Measurements from ENCODE around the gene LRBA.

The LRBA gene

GRCh38 chr4:150262611-150263010 lies 752.5 kb downstream of the LRBA start:
- no peak for DNase-seq (ENCODE audit: low spot score)
- Mint-ChIP-seq H3K4me1 (ENCODE audit: low read depth) (no peaks in the 10 kb centered on the region), H3K36me3 (ENCODE audit: low read depth) (peaks cover 2% of the 10 kb centered on the region), H3K27me3 (ENCODE audit: low read depth) (no peaks in the 10 kb centered on the region), H3K9me3 (no peaks in the 10 kb centered on the region), H3K27ac (no peak overlapping the region), H3K4me3 (no peak overlapping the region)

GRCh38 chr4:150261571-150261970 lies 753.5 kb downstream of the LRBA start:
- DNase-seq (ENCODE audit: low spot score): no peak
- Mint-ChIP-seq H3K9me3 (no peaks in the 10 kb centered on the region), H3K4me3 (no peak overlapping the region), H3K27ac (no peak overlapping the region), H3K27me3 (ENCODE audit: low read depth) (no peaks in the 10 kb centered on the region), H3K36me3 (ENCODE audit: low read depth) (peaks cover 2% of the 10 kb centered on the region), H3K4me1 (ENCODE audit: low read depth) (no peaks in the 10 kb centered on the region)

- no peak for DNase-seq (ENCODE audit: low spot score)
- Mint-ChIP-seq H3K4me3 (no peak overlapping the region), H3K27ac (no peak overlapping the region), H3K9me3 (no peaks in the 10 kb centered on the region), H3K36me3 (ENCODE audit: low read depth) (no peaks in the 10 kb centered on the region), H3K4me1 (ENCODE audit: low read depth) (no peaks in the 10 kb centered on the region), H3K27me3 (ENCODE audit: low read depth) (no peaks in the 10 kb centered on the region)
Observed at GRCh38 chr4:150259861-150260567, 755.1 kb downstream of the LRBA start.

GRCh38 chr4:150258569-150258968 lies 756.5 kb downstream of the LRBA start:
- Mint-ChIP-seq H3K4me1 (ENCODE audit: low read depth) (no peaks in the 10 kb centered on the region), H3K36me3 (ENCODE audit: low read depth) (no peaks in the 10 kb centered on the region), H3K4me3 (no peak overlapping the region), H3K27me3 (ENCODE audit: low read depth) (no peaks in the 10 kb centered on the region), H3K27ac (no peak overlapping the region), H3K9me3 (no peaks in the 10 kb centered on the region)
- DNase-seq (ENCODE audit: low spot score): no peak

- H3K27me3 Mint-ChIP-seq (ENCODE audit: low read depth): no peaks in the 10 kb centered on the region
- H3K9me3 Mint-ChIP-seq: no peaks in the 10 kb centered on the region
- DNase-seq (ENCODE audit: low spot score): no peak
- no peaks in the 10 kb centered on the region for H3K36me3 Mint-ChIP-seq (ENCODE audit: low read depth)
- H3K4me3 Mint-ChIP-seq: no peak overlapping the region
- no peaks in the 10 kb centered on the region for H3K4me1 Mint-ChIP-seq (ENCODE audit: low read depth)
- no peak overlapping the region for H3K27ac Mint-ChIP-seq
Observed at GRCh38 chr4:150256841-150257730, 758.0 kb downstream of the LRBA start.

GRCh38 chr4:150256225-150256620 lies 758.9 kb downstream of the LRBA start:
- Mint-ChIP-seq H3K4me1 (ENCODE audit: low read depth) (no peaks in the 10 kb centered on the region), H3K36me3 (ENCODE audit: low read depth) (no peaks in the 10 kb centered on the region), H3K4me3 (no peak overlapping the region), H3K27ac (no peak overlapping the region), H3K9me3 (no peaks in the 10 kb centered on the region), H3K27me3 (ENCODE audit: low read depth) (no peaks in the 10 kb centered on the region)
- DNase-seq (ENCODE audit: low spot score): no peak

GRCh38 chr4:150255610-150256224 lies 759.4 kb downstream of the LRBA start:
- H3K27ac Mint-ChIP-seq: no peak overlapping the region

GRCh38 chr4:150253965-150254630 lies 761.0 kb downstream of the LRBA start:
- Mint-ChIP-seq H3K27ac (no peak overlapping the region), H3K9me3 (no peaks in the 10 kb centered on the region), H3K4me3 (no peak overlapping the region), H3K27me3 (ENCODE audit: low read depth) (no peaks in the 10 kb centered on the region), H3K4me1 (ENCODE audit: low read depth) (no peaks in the 10 kb centered on the region), H3K36me3 (ENCODE audit: low read depth) (no peaks in the 10 kb centered on the region)
- DNase-seq (ENCODE audit: low spot score): no peak

More at GRCh38 chr4:150255610-150256224, 759.4 kb downstream of the LRBA start:
- DNase-seq (ENCODE audit: low spot score): no peak
- Mint-ChIP-seq H3K4me1 (ENCODE audit: low read depth) (no peaks in the 10 kb centered on the region), H3K9me3 (no peaks in the 10 kb centered on the region), H3K4me3 (no peak overlapping the region), H3K27me3 (ENCODE audit: low read depth) (no peaks in the 10 kb centered on the region), H3K36me3 (ENCODE audit: low read depth) (no peaks in the 10 kb centered on the region)

- Mint-ChIP-seq H3K9me3 (no peaks in the 10 kb centered on the region), H3K27ac (no peak overlapping the region), H3K4me1 (ENCODE audit: low read depth) (no peaks in the 10 kb centered on the region), H3K36me3 (ENCODE audit: low read depth) (no peaks in the 10 kb centered on the region), H3K4me3 (no peak overlapping the region), H3K27me3 (ENCODE audit: low read depth) (no peaks in the 10 kb centered on the region)
- DNase-seq (ENCODE audit: low spot score): no peak
Observed at GRCh38 chr4:150253416-150253815, 761.7 kb downstream of the LRBA start.

- Mint-ChIP-seq H3K27me3 (ENCODE audit: low read depth) (no peaks in the 10 kb centered on the region), H3K4me1 (ENCODE audit: low read depth) (no peaks in the 10 kb centered on the region), H3K9me3 (no peaks in the 10 kb centered on the region), H3K4me3 (no peak overlapping the region), H3K27ac (no peak overlapping the region), H3K36me3 (ENCODE audit: low read depth) (no peaks in the 10 kb centered on the region)
- no peak for DNase-seq (ENCODE audit: low spot score)
Observed at GRCh38 chr4:150252741-150253140, 762.3 kb downstream of the LRBA start.

- H3K9me3 Mint-ChIP-seq: no peaks in the 10 kb centered on the region
- H3K4me1 Mint-ChIP-seq (ENCODE audit: low read depth): no peaks in the 10 kb centered on the region
- no peak overlapping the region for H3K4me3 Mint-ChIP-seq
- H3K36me3 Mint-ChIP-seq (ENCODE audit: low read depth): no peaks in the 10 kb centered on the region
- H3K27me3 Mint-ChIP-seq (ENCODE audit: low read depth): no peaks in the 10 kb centered on the region
- DNase-seq (ENCODE audit: low spot score): no peak
- no peak overlapping the region for H3K27ac Mint-ChIP-seq
Observed at GRCh38 chr4:150252306-150252705, 762.8 kb downstream of the LRBA start.

GRCh38 chr4:150251752-150252190 lies 763.3 kb downstream of the LRBA start:
- no peak overlapping the region for H3K4me3 Mint-ChIP-seq
- DNase-seq (ENCODE audit: low spot score): no peak
- H3K36me3 Mint-ChIP-seq (ENCODE audit: low read depth): no peaks in the 10 kb centered on the region
- no peaks in the 10 kb centered on the region for H3K4me1 Mint-ChIP-seq (ENCODE audit: low read depth)
- no peaks in the 10 kb centered on the region for H3K27me3 Mint-ChIP-seq (ENCODE audit: low read depth)
- no peaks in the 10 kb centered on the region for H3K9me3 Mint-ChIP-seq
- no peak overlapping the region for H3K27ac Mint-ChIP-seq

- Mint-ChIP-seq H3K4me3 (no peak overlapping the region), H3K27me3 (ENCODE audit: low read depth) (no peaks in the 10 kb centered on the region), H3K9me3 (no peaks in the 10 kb centered on the region), H3K36me3 (ENCODE audit: low read depth) (no peaks in the 10 kb centered on the region), H3K27ac (no peak overlapping the region), H3K4me1 (ENCODE audit: low read depth) (no peaks in the 10 kb centered on the region)
- no peak for DNase-seq (ENCODE audit: low spot score)
Observed at GRCh38 chr4:150250998-150251651, 764.0 kb downstream of the LRBA start.
